Lower lobe of right lung (tissue), 2 donors: ENCODE measurements around the gene CCNE1. TPM values are rescaled to one million over a fixed set of nuclear protein-coding genes. Genes with fewer than 3 reads are reported as not detected.

ENCODE experiments used
- ATAC-seq, 2 donors: fragments of 200-7000 bp; cut with Tn5 transposase; one replicate each; pipeline ENCODE4 v1.9.1; 2020 to 2022; ENCODE audit warnings: mild to moderate bottlenecking in 2 of 2, moderate library complexity in 2 of 2
- DNase-seq: peaks from one replicate; pipeline ENCODE4 v3.0.0-alpha.2; 2020
- H3K27ac ChIP-seq: fragments of 200-600 bp; one replicate; pipeline ENCODE4 v1.8.0; 2022
- H3K27me3 ChIP-seq: fragments of 200-600 bp; one replicate; pipeline ENCODE4 v1.8.0; 2022; ENCODE audit warnings: low read depth
- H3K36me3 ChIP-seq: fragments of 200-600 bp; one replicate; pipeline ENCODE4 v1.8.0; 2022; ENCODE audit warnings: mild to moderate bottlenecking
- H3K4me1 ChIP-seq: fragments of 200-600 bp; one replicate; pipeline ENCODE4 v1.8.0; 2022
- H3K4me3 ChIP-seq: fragments of 200-600 bp; one replicate; pipeline ENCODE4 v1.8.0; 2022; ENCODE audit warnings: mild to moderate bottlenecking
- H3K9me3 ChIP-seq: fragments of 200-600 bp; one replicate; pipeline ENCODE4 v1.8.0; 2022
- intact Hi-C: fragments of 100-400 bp; cut with DNase I; formaldehyde crosslinking; loops from one replicate; pipeline ENCODE4 v1.11.0; 2022
- total RNA-seq: library from RNA; stranded (reverse); fragmentation: NEBNext Ultra II Directional; extraction: Animal tissue kit (Norgen Biotek cat#: 25700); gene quantifications from one replicate; pipeline ENCODE4 v1.2.1, GENCODE V29; 2021
- TF ChIP-seq, protein P1 (sequence below): fragments of 200-600 bp; IDR thresholded peaks from one replicate; pipeline ENCODE4 v1.8.0; 2022; ENCODE audit warnings: antibody characterized with exemption, mild to moderate bottlenecking
- donor health status: DM: no; HTN: yes; CAD: no; lungs with severe emphysema.

Gene CCNE1
- total RNA-seq, 1 donor from 2014 or later = 1.0 TPM

DNA sequence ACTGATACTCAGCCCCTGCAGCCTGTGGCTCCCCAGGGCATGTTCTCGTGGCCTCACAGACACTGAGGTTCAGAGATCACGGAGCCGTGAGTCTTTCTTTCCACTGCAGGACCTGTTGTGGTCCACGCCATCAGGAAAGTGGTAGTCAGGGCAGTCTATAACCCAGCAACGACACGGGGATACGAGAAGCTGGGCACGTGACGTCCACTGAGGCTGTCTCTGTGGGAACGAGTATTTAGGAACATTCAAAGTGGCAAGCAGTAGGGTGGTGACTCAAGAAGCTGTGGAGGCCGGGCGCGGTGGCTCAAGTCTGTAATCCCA lies 29.6 kb upstream of the CCNE1 start:
- H3K4me1 ChIP-seq = no peaks in the 10 kb centered on the region
- no peak for DNase-seq
- no peak for ATAC-seq
- H3K9me3 ChIP-seq = no peaks in the 10 kb centered on the region
- TF ChIP-seq, protein P1, sequence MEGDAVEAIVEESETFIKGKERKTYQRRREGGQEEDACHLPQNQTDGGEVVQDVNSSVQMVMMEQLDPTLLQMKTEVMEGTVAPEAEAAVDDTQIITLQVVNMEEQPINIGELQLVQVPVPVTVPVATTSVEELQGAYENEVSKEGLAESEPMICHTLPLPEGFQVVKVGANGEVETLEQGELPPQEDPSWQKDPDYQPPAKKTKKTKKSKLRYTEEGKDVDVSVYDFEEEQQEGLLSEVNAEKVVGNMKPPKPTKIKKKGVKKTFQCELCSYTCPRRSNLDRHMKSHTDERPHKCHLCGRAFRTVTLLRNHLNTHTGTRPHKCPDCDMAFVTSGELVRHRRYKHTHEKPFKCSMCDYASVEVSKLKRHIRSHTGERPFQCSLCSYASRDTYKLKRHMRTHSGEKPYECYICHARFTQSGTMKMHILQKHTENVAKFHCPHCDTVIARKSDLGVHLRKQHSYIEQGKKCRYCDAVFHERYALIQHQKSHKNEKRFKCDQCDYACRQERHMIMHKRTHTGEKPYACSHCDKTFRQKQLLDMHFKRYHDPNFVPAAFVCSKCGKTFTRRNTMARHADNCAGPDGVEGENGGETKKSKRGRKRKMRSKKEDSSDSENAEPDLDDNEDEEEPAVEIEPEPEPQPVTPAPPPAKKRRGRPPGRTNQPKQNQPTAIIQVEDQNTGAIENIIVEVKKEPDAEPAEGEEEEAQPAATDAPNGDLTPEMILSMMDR = no peak
- H3K4me3 ChIP-seq = no peak overlapping the region
- no peaks in the 10 kb centered on the region for H3K36me3 ChIP-seq
- no peak overlapping the region for H3K27ac ChIP-seq
- intact Hi-C loops = no loop called here
- no peaks in the 10 kb centered on the region for H3K27me3 ChIP-seq

DNA sequence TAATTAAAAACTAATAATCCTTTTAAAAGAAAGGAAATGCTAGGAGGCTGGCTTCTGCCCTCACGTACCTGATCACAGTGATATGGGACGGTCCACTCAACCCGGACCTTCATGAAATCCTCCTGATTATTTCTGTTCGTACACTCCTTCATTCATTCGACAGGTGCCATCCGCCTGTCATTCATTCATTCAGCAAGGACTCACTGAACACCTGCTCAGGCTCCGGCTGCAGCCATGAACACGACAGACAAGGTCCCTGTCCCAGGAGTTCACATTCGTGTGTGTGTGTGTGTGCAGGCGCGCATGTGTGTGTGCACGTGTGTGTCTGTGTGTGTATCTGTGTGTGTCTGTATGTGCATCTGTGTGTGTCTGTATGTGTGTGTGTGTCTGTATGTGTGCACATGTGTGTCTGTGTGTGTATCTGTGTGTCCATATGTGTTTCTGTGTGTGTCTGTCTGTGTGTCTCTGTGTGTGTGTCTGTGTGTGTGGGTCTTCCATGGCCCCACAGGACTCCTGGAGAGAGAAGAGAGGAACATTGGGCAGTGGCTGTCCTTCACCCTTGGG lies 28.1 kb upstream of the CCNE1 start:
- no peak for DNase-seq
- no peaks in the 10 kb centered on the region for H3K27me3 ChIP-seq
- no peaks in the 10 kb centered on the region for H3K4me1 ChIP-seq
- no peak for ATAC-seq
- TF ChIP-seq, protein P1 = no peak
- H3K27ac ChIP-seq = no peak overlapping the region
- H3K9me3 ChIP-seq = no peaks in the 10 kb centered on the region
- H3K36me3 ChIP-seq = no peaks in the 10 kb centered on the region
- H3K4me3 ChIP-seq = no peak overlapping the region
- intact Hi-C loops = no loop called here

GRCh38 chr19:29784598-29785223 lies 27.1 kb upstream of the CCNE1 start:
- no peak for ATAC-seq
- intact Hi-C loops = no loop called here
- Histone ChIP-seq H3K4me1 (no peaks in the 10 kb centered on the region), H3K27ac (no peak overlapping the region), H3K36me3 (no peaks in the 10 kb centered on the region), H3K27me3 (no peaks in the 10 kb centered on the region), H3K4me3 (no peak overlapping the region), H3K9me3 (no peaks in the 10 kb centered on the region)
- TF ChIP-seq, protein P1 = no peak
- DNase-seq = no peak

GRCh38 chr19:29785360-29785759 lies 26.4 kb upstream of the CCNE1 start:
- ATAC-seq = no peak
- DNase-seq = no peak
- no peaks in the 10 kb centered on the region for H3K36me3 ChIP-seq
- no peak overlapping the region for H3K4me3 ChIP-seq
- H3K27ac ChIP-seq = no peak overlapping the region
- H3K4me1 ChIP-seq = no peaks in the 10 kb centered on the region
- no peaks in the 10 kb centered on the region for H3K9me3 ChIP-seq
- intact Hi-C loops = no loop called here
- H3K27me3 ChIP-seq = no peaks in the 10 kb centered on the region
- TF ChIP-seq, protein P1 = no peak

DNA sequence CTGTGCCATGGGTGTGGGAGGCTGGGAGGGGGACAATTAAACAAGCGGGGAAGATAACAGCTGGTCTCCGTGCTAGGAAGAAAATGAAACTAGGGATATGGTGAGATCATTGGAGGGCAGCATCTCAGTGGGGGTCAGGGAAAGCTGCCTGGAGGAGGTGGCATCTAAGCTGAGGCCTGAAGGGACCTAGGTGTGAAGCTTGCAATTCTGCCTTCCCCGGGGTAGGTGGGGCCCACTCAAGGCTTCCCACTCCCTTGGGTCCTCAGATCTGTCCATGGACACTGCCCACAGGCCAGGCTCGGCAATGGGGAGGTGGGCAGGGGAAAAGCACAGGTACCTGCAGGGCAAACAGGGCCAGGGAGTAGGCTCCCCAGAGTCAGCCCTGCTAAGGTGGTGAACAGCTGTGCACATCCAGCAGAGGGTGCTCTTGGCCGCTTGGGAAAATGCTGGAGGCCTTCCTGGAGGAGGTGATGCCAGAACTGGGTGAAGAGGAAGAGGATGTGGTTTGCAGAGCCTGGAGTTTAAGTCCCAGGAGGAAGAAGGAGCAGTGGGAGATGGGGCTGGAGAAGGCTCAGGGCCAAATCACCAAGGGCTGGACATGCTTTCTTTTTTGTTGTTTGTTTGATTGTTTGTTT lies 25.7 kb upstream of the CCNE1 start:
- intact Hi-C loops = no loop called here
- Histone ChIP-seq H3K4me3 (no peak overlapping the region), H3K4me1 (no peaks in the 10 kb centered on the region), H3K36me3 (no peaks in the 10 kb centered on the region), H3K27ac (no peak overlapping the region), H3K9me3 (no peaks in the 10 kb centered on the region), H3K27me3 (no peaks in the 10 kb centered on the region)
- ATAC-seq (no peak), DNase-seq (no peak)
- TF ChIP-seq, protein P1 = no peak
